ENCODE measurements around the gene PPP1R9B.

The PPP1R9B gene

GRCh38 chr17:50187751-50188530 lies 37.5 kb upstream of the PPP1R9B start:
- DNase-seq (ENCODE audit: low read depth in 2 of 2), result no peak

GRCh38 chr17:50187394-50187725 lies 36.9 kb upstream of the PPP1R9B start:
- DNase-seq (ENCODE audit: low read depth in 2 of 2), result no peak

- no peak for DNase-seq (ENCODE audit: low read depth in 2 of 2)
Observed at GRCh38 chr17:50186661-50187393, 36.4 kb upstream of the PPP1R9B start.

GRCh38 chr17:50185631-50186471 lies 35.4 kb upstream of the PPP1R9B start:
- DNase-seq (ENCODE audit: low read depth in 2 of 2), result no peak

GRCh38 chr17:50184611-50185398 lies 34.3 kb upstream of the PPP1R9B start:
- no peak for DNase-seq (ENCODE audit: low read depth in 2 of 2)

GRCh38 chr17:50184064-50184463 lies 33.6 kb upstream of the PPP1R9B start:
- DNase-seq (ENCODE audit: low read depth in 2 of 2), result no peak

GRCh38 chr17:50183421-50183994 lies 33.0 kb upstream of the PPP1R9B start:
- DNase-seq (ENCODE audit: low read depth in 2 of 2), result no peak

GRCh38 chr17:50182783-50183420 lies 32.4 kb upstream of the PPP1R9B start:
- no peak for DNase-seq (ENCODE audit: low read depth in 2 of 2)

- DNase-seq (ENCODE audit: low read depth in 2 of 2), result no peak
Observed at GRCh38 chr17:50181591-50182560, 31.4 kb upstream of the PPP1R9B start.

- no peak for DNase-seq (ENCODE audit: low read depth in 2 of 2)
Observed at GRCh38 chr17:50181144-50181543, 30.7 kb upstream of the PPP1R9B start.

GRCh38 chr17:50180620-50181019 lies 30.1 kb upstream of the PPP1R9B start:
- DNase-seq (ENCODE audit: low read depth in 2 of 2), result no peak

- DNase-seq (ENCODE audit: low read depth in 2 of 2), result no peak
Observed at GRCh38 chr17:50180111-50180510, 29.6 kb upstream of the PPP1R9B start.

GRCh38 chr17:50177983-50178834 lies 27.7 kb upstream of the PPP1R9B start:
- DNase-seq (ENCODE audit: low read depth in 2 of 2), result peak in 1 of 2 donors; percentile 30

- DNase-seq (ENCODE audit: low read depth in 2 of 2), result no peak
Observed at GRCh38 chr17:50177476-50177875, 27.0 kb upstream of the PPP1R9B start.

- no peak for DNase-seq (ENCODE audit: low read depth in 2 of 2)
Observed at GRCh38 chr17:50176559-50177357, 26.3 kb upstream of the PPP1R9B start.

- DNase-seq (ENCODE audit: low read depth in 2 of 2), result no peak
Observed at GRCh38 chr17:50175035-50175807, 24.7 kb upstream of the PPP1R9B start.

- DNase-seq (ENCODE audit: low read depth in 2 of 2), result no peak
Observed at GRCh38 chr17:50174444-50174843, 24.0 kb upstream of the PPP1R9B start.

Data from stimulated activated CD8-positive, alpha-beta memory T cell treated with anti-CD3 and anti-CD28 coated beads, Interleukin-2, amount 100 ng/mL, for 48 hours (primary cell).